ENCODE data around the gene PTGS1. TPM values are rescaled to one million over a fixed set of nuclear protein-coding genes. Genes with fewer than 3 reads are reported as not detected.

Gene PTGS1
- total and polyA plus RNA-seq, 2 of the 13 experiments (the other 11 are each of a cell fraction or from before 2014, with no cell fraction given) = 0.07 to 0.08 TPM

DNA sequence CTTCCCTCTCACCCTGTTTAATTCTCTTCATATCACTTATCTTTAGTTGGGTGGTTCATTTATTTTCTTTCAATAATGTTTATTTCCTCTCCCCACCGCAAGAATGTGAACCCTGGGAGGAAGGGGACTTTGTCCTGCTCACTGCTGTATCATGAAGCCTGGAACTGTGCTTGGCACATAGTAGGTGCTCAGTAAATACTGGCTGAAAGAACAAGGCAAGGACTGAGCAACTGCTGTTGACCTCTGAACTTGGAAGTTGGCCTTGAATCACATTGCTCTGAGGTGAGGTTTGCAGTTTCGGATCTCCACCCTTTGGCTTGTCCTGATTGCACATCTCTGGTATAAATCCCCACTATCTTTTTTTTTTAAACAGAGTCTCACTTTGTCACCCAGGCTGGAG, 22.0 kb upstream of the PTGS1 start (continued):
- TF ChIP-seq ZNF782 (CRISPR knock-in tag; IDR thresholded peaks at IDR 0.05; ENCODE audit: borderline replicate concordance) (no peak), MED1 (CRISPR knock-in tag; IDR thresholded peaks at IDR 0.05) (no peak), CBFB (CRISPR knock-in tag; IDR thresholded peaks at IDR 0.05) (no peak), MED8 (CRISPR knock-in tag; IDR thresholded peaks at IDR 0.05; ENCODE audit: insufficient replicate concordance) (no peak), SMARCE1 (IDR thresholded peaks at IDR 0.05; ENCODE audit: borderline replicate concordance) (no peak), ZNF468 (CRISPR knock-in tag; IDR thresholded peaks at IDR 0.05) (no peak), MAX (IDR thresholded peaks at IDR 0.05) (no peak), NPAS2 (CRISPR knock-in tag; IDR thresholded peaks at IDR 0.05; ENCODE audit: borderline replicate concordance) (no peak), ZNF264 (CRISPR knock-in tag; IDR thresholded peaks at IDR 0.05) (no peak), GZF1 (CRISPR knock-in tag; IDR thresholded peaks at IDR 0.05) (no peak), ARID2 (CRISPR knock-in tag; IDR thresholded peaks at IDR 0.05; ENCODE audit: borderline replicate concordance) (no peak), RFXANK (CRISPR knock-in tag; IDR thresholded peaks at IDR 0.05) (no peak), SYNCRIP (IDR thresholded peaks at IDR 0.05; ENCODE audit: insufficient read depth, low read depth, low read length) (no peak), KDM1A (CRISPR knock-in tag; IDR thresholded peaks at IDR 0.05) (peak; percentile 69; the same call in 1 of the 2 replicates), USF2 (IDR thresholded peaks at IDR 0.05; ENCODE audit: low read depth, low read length) (no peak), USF2 (CRISPR knock-in tag; IDR thresholded peaks at IDR 0.05; ENCODE audit: borderline replicate concordance) (no peak), ZNF329 (CRISPR knock-in tag; IDR thresholded peaks at IDR 0.05; ENCODE audit: low read depth) (no peak), HNRNPK (IDR thresholded peaks at IDR 0.05; ENCODE audit: low read depth, low read length, poor library complexity, severe bottlenecking) (no peak)
- TF ChIP-seq, protein P1, sequence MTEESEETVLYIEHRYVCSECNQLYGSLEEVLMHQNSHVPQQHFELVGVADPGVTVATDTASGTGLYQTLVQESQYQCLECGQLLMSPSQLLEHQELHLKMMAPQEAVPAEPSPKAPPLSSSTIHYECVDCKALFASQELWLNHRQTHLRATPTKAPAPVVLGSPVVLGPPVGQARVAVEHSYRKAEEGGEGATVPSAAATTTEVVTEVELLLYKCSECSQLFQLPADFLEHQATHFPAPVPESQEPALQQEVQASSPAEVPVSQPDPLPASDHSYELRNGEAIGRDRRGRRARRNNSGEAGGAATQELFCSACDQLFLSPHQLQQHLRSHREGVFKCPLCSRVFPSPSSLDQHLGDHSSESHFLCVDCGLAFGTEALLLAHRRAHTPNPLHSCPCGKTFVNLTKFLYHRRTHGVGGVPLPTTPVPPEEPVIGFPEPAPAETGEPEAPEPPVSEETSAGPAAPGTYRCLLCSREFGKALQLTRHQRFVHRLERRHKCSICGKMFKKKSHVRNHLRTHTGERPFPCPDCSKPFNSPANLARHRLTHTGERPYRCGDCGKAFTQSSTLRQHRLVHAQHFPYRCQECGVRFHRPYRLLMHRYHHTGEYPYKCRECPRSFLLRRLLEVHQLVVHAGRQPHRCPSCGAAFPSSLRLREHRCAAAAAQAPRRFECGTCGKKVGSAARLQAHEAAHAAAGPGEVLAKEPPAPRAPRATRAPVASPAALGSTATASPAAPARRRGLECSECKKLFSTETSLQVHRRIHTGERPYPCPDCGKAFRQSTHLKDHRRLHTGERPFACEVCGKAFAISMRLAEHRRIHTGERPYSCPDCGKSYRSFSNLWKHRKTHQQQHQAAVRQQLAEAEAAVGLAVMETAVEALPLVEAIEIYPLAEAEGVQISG (CRISPR knock-in tag; IDR thresholded peaks at IDR 0.05) = peak; percentile 27; the same call in 1 of the 2 replicates
- TF ChIP-seq, protein P2, sequence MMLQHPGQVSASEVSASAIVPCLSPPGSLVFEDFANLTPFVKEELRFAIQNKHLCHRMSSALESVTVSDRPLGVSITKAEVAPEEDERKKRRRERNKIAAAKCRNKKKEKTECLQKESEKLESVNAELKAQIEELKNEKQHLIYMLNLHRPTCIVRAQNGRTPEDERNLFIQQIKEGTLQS (CRISPR knock-in tag; IDR thresholded peaks at IDR 0.05) = no peak
- TF ChIP-seq, protein P3, sequence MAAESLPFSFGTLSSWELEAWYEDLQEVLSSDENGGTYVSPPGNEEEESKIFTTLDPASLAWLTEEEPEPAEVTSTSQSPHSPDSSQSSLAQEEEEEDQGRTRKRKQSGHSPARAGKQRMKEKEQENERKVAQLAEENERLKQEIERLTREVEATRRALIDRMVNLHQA (CRISPR knock-in tag; IDR thresholded peaks at IDR 0.05) = no peak
- TF ChIP-seq, protein P4, sequence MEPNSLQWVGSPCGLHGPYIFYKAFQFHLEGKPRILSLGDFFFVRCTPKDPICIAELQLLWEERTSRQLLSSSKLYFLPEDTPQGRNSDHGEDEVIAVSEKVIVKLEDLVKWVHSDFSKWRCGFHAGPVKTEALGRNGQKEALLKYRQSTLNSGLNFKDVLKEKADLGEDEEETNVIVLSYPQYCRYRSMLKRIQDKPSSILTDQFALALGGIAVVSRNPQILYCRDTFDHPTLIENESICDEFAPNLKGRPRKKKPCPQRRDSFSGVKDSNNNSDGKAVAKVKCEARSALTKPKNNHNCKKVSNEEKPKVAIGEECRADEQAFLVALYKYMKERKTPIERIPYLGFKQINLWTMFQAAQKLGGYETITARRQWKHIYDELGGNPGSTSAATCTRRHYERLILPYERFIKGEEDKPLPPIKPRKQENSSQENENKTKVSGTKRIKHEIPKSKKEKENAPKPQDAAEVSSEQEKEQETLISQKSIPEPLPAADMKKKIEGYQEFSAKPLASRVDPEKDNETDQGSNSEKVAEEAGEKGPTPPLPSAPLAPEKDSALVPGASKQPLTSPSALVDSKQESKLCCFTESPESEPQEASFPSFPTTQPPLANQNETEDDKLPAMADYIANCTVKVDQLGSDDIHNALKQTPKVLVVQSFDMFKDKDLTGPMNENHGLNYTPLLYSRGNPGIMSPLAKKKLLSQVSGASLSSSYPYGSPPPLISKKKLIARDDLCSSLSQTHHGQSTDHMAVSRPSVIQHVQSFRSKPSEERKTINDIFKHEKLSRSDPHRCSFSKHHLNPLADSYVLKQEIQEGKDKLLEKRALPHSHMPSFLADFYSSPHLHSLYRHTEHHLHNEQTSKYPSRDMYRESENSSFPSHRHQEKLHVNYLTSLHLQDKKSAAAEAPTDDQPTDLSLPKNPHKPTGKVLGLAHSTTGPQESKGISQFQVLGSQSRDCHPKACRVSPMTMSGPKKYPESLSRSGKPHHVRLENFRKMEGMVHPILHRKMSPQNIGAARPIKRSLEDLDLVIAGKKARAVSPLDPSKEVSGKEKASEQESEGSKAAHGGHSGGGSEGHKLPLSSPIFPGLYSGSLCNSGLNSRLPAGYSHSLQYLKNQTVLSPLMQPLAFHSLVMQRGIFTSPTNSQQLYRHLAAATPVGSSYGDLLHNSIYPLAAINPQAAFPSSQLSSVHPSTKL (CRISPR knock-in tag; IDR thresholded peaks at IDR 0.05) = peak; percentile 40; the same call in 1 of the 2 replicates

Measured in HepG2 (cell line).